ENCODE results near the gene GMPR.
"Not testable (repeated sequence)": the region's sequence is repeated elsewhere in the genome, so short reads cannot be mapped to it uniquely, and the experiment has no call there.

Gene GMPR

DNA sequence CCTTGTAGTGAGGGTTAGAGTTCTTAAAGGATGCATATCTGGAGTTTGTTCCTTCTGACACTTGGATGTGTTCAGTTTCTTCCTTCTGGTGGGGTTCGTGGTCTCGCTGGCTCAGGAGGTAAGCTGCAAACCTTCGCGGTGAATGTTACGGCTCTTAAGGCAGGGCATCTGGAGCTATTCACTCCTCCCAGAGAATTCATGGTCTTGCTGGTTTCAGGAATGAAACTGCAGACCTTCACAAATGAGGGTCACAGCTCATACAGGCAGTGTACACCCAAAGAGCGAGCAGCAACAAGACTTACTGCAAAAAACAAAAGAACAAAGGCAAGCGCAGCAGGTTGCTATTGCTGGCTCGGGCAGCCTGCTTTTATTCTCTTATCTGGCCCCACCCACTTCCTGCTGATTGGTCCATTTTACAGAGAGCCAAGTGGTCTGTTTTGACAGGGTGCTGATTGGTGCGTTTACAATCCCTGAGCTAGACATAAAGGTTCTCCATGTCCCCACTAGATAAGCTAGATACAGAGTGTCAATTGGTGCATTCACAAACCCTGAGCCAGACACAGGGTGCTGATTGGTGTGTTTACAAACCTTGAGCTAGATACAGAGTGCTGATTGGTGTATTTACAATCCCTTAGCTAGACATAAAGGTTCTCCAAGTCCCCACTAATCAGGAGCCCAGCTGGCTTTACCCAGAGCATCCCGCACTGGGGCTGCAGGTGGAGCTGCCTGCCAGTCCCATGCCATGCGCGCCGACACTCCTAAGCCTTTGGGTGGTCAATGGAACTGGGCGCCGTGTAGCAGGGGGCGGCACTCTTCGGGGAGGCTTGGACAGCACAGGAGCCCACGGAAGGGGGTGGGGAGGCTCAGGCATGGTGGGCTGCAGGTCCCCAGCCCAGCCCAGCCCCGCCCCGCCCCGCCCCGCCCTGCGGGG is 12.0 kb upstream of the GMPR start:
- not testable (repeated sequence) for DNase-seq

DNA sequence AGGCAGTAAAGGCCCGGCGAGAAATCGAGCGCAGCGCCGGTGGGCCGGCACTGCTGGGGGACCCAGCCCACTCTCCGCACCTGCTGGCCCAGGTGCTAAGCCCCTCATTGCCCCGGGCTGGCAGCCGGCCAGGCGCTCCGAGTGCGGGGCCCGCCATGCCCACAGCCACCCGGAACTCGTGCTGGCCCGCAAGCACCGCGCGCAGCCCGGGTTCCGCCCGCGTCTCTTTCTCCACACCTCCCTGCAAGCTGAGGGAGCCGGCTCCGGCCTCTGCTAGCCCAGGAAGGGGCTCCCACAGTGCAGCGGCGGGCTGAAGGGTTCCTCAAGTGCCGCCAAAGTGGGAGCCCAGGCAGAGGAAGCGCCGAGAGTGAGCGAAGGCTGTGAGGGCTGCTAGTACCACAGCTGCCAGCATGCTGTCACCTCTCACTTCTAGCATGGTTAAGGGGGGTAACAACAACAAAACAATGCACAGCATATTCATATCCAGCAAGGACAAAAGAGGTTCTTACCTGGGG is 11.3 kb upstream of the GMPR start:
- no peak for DNase-seq

DNA sequence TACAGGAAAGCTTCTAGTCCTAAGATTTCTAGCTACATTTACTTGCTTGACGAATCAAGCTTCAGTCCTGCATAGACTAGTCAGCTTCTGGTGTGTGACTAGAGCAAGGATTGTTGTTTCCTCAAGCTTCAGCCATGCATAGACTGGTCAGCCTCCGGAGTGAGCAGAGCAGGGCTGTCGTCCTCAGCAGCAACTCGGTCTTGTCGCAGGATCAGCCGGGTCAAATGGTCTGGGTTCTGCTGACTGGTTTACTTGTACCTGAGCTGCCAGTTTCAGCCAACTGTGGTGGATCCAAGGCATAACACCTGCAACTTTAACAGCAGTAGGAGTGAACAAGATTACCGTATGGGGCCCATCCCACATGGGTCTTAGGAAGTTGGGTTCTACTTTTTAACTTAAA is 10.8 kb upstream of the GMPR start:
- no peak for DNase-seq

DNA sequence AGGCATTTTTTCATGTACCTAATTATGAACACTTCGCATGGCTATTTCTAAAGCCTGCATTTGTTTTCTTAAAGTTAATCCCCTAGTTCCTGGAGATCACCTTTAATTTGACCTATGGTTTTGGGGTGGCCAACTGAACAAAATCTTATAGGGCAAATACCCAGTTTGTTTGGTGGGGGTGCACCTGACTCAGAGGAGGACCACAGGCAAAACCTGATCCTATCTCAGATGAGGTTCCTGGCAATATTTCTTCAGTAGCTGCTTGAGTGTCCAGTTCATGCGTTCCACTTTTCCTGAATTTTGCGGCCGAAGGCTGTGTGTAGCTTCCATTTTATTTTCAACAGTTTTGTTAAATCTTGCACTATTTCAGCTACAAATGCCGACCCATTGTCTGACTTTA is 10.3 kb upstream of the GMPR start:
- DNase-seq, result no peak

DNA sequence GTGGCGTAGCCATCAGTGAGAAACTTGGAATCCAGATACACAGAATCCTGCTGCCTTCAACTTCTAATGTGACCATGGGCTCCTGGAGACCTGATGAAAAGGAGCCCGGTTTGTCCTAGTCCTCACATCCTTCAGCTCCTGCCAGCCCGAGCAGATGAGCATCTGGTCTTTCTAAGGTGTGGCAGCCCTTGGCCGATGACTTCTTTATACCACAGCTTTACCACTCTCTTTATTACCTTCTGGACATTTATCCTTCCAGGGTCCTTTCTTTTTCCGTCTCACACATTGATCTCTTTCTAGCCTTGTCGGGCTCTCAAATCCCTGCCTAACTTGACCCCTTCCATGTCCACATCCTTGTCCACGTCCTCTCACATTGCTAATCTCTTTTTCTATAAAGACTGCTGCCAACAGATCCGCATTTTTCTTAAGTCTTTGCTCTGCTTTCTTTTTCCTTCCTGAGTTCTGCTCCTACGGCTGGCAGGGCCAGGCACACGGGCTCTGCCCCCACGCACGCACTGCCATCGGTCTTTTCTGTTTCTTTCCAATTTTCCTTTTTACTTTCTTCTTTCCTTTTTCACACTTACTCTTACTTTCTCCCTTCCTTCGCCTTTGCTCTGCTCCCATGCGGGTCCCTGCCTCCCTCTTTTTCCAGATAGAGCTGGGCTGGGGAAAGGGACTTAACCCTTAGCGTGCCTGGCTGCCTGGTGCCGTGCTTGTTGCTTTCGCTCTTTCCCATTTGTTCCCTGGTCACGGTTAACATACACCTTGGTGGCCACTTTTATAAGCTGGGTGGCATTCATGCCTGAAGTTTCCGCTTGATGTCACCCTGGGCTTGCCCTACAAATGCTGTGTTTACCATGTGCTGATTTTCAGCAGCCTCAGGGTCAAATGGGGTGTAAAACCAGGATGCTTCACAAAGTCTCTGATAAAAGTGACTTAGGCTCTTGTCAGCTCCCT is 9.4 kb upstream of the GMPR start:
- no peak for DNase-seq

DNA sequence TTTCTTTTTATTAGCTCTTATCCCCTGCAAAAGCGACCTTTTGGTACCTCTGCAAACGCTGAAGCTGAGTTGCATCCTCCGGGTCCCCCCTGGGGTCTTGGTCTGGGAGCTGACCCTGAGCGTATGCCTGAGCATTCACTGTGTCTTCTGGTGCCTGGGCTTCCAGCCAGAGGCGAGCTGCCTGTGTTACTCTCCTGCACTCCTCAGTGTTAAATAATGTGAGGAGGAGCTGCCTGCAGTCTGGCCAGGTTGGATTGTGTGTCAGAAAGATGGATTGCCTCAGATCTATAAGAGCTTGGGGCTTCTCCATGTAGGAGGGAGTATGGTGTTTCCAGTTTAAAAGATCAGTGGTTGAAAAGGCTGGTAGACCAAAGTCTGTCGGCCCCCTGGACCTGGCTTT is 8.7 kb upstream of the GMPR start:
- DNase-seq, result no peak

DNA sequence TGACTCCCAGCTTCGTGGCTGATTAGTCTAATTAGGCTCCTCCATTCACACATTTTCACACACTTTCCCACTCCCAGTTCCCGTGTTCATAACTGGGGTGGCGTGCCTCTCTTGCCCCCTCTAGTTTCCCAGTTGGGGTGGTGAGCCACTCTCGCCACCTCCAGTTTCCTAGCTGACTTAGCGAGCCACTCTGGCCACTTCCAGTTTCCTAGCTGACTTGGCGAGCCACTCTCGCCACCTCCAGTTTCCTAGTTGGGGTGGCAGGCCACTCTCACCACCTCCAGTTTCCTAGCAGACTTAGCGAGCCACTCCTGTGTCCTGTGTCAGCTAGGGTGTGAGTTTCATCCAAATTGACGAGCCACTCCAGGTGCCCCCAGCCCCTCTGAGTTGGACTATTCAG is 7.4 kb upstream of the GMPR start:
- no peak for DNase-seq

DNA sequence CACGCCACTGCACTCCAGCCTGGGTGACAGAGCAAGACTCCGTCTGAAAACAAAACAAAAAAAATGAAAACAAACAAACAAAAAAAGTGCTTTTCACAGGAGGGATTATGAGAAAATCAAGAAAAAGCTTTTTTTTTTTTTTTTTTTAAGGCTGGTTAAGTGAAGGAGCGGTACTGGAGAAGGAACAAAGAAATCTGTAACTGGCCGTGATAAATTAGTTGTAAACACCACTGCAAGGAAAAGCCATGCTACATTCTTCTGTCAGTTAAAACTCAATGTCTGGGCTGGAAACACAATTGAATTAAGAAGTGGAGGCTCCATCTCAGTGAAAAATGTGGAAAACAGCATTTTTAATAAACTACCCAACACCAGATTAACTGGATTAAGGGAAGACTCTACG is 6.3 kb upstream of the GMPR start:
- no peak for DNase-seq

DNA sequence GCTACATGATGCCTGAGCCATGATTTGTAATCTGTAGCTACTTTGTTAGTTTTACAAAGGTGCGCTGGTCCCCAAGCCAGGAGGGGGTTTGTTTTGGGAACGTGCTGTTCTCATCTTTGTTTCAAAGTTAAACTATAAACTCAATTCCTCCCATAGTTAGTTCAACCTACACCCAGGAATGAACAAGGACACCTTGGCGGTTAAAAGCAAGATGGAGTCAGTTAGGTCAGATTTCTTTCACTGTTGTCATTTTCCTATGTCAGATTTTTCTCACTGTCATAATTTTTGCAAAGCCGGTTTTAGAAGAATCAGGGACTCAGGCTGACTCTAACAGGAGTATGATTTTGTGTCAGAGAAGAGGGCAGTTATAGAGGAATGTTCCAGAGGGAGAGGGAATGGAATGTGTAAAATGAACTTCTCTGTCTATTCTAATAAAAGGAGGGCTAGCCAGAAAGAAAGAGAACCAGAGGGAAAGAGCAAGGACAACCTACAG is 2.3 kb upstream of the GMPR start:
- DNase-seq, result no peak

DNA sequence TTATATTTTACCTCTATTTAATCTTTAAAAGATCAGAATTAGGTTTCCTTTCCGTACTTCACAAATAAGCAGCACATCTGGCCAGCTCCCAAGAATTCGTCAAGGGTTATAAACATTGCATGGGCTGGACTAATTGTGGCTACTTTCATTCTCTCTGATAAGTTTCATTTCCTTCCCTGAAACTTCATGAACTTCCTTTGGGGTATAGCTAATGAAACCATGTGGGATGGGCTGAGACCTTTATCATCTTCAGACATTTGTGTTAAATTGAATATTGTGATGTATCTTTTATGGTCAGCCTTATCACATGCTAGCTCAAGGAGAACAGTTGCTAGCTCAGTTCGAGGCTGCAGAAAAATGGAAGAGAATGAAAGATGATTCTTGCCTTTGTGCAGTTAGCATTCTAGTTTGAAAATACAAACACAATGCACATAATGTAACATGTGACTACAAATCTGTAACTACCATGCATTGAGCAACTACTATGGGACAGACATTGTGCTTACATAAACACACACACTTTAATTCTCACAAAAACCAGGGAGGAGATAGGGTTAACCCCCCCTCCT is 1.7 kb upstream of the GMPR start:
- DNase-seq, result no peak

DNA sequence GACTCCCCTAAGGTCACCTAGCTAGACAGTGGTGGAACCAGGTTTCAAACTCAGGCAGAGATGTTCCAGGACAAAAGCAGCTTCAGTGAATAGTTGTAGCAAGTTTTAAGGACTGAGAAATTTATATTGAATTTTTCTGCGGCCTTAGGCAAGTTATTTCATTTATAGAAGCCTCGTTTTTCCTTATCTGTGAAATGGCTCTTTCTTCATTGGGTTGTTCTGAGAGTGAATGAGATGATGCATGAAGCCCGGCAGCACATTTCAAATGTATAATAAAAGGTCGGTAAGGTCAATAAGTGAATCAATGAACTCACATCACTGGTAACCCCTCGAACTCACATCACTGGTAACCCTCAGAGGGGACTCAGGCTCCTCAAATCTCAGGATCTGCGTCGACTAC is 1.1 kb upstream of the GMPR start:
- DNase-seq, result no peak

DNA sequence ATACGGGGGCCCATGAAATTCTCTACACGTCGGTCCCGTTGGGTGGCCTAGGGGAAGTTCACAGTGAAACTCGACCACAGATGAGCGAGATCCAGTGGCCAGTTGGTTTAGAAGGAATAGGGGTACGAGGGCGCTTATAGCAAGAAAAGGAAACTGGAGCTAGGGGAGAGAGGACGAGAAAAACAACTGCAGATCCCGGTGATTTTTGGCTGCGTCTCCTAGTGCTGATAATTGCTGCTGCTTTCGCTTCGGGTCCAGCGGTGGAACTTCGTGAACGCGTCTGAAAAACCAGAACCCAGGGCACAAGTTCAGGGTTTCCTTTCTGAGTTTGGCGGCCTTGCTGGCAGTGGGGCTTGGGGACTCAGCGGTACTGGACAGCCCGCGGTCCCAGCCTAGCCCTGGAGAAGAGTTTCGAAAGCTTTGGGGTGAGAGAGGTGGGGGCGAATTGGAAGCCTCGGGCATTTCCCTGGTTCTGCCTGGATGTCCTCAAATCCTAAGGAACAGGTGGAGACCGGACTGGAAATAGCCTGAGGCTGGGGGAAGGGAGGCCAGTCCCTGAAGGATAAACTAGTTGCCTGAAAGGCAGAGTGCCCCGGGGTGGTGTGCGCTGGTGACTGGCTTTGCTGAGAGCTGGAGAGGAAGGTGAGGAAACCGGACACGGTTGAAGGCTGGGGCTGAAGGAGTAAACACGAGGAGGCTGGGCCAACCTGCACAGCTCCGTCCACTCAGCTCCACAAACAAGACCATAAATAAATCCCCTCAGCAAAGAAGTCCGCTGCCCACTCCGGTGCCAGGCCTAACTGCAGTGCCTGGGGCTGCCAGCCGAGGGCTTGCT is 793 bp downstream of the GMPR start:
- DNase-seq, result peak in 1 of 6 experiments; percentile 40

DNA sequence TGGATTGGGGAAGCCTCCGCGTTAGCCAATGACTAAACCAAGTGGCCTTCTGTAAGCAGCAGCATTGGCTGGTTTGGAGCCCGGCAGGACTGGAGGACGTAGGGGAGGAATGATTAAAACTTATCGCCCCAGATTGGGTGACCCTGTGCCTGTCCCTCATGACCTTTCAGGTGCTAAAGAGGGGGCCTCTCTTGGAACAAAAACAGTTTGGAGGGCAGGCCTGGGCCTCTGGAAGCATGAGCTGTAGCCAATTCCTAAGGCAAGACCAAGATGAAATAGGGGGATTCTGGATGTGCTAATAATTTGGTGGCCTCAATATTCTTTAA is 1.4 kb downstream of the GMPR start:
- no peak for DNase-seq

DNA sequence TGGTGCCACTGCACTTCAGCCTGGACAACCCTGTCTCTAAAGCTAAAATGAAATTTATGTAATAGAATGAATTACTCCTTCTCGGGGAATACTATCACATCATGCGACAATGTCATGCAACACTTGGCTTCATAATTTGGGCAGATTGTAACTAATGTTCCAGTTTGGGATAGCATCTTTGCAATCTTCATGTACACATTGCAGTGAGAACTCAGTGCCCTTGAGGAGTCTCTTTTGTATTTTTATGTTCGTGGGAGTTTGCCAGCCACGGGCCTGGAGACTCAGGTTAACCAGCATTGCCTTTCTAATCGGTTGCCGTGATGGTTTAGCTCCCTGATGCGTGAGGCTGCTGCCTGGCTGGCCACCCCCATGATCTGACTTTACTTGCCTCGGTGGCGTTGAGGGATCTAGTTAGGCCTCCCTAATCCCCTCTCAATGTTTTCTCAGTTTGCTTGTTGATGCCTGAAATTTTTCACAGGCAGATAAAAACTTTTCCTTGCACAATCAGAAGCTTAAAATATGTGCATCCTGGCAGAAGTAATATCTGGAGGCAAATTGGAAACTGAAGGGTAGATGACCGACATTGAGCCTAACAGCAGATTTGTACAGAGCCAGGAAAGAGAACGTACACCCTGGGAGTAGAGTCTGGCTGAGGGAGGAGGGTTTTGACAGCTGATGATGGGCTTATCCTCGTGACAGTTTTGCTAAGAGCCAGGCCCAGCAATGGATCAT is 2.4 kb downstream of the GMPR start:
- no peak for DNase-seq

DNA sequence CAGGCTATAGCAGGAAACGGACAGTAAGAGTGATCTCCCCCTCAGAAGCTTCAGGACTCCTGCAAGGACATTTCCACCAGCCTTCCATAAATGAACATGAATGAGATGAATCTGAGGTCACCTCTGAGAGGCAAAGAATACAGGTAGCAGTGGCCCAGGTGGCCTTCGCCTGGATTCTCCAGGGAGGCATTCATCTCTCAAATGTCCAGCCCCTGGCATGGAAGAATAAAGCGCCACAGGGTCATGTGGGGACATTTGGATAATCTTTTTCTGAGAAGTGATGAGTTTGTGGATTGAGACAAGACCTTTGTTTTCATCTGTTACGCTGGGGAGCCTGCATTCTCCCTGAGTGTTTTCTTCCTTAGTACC is 2.9 kb downstream of the GMPR start:
- no peak for DNase-seq

DNA sequence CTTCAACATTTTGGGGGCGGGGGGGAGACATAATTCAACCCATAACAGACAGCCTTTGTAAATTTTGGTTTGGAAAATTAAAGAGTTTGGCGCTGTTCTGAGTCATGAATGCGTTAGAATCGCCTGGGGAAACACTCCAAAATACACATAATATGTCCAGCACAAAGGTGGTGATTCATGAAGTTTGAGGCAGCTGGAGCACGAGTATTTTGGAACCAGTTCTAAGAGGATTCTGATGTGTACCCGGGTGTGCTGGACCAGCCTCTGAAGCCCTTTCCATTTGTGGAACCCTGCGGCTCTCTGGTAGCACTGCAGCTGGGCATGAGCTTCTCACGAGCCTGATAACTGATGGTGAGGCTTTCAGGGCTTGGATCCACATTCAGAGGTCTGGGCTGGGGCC is 4.7 kb downstream of the GMPR start:
- no peak for DNase-seq

DNA sequence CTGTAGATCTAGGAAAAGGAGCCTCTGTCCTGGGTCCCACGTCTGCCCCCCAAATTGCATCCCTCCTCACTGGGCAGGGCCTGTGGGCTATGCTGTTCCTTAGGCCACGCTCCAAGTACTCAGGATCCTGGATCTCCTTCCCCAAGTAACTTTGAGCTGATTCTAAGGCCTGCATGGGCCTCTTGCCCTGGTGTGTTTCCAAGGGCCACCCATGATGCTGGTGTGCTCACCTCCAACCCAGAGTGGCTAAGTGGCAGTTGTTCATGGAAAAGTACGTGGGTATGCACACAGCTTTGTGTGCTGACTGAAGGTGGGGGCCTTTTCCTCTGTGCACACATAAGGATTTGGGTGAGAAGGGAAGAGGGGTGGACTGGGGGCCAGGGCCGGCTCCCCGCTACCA is 5.3 kb downstream of the GMPR start:
- DNase-seq, result no peak

DNA sequence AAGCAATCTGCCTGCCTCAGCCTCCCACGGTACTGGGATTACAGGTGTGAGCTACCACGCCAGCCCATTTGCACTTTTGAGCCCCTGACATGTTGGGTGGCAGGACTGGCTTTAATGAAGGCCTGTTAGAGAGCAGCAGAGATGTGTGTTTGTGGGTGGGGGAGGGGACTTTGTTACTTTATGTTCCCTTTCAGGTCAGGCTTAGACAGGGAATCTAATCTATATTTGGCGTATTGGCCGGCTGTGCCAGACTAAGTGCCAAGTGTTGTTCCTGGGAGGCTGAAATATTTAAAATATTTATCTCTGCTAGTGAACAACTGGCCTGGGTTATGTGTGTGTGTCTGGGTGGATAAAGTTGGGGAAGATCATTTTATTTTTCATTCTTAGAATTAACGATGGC is 6.1 kb downstream of the GMPR start:
- no peak for DNase-seq

DNA sequence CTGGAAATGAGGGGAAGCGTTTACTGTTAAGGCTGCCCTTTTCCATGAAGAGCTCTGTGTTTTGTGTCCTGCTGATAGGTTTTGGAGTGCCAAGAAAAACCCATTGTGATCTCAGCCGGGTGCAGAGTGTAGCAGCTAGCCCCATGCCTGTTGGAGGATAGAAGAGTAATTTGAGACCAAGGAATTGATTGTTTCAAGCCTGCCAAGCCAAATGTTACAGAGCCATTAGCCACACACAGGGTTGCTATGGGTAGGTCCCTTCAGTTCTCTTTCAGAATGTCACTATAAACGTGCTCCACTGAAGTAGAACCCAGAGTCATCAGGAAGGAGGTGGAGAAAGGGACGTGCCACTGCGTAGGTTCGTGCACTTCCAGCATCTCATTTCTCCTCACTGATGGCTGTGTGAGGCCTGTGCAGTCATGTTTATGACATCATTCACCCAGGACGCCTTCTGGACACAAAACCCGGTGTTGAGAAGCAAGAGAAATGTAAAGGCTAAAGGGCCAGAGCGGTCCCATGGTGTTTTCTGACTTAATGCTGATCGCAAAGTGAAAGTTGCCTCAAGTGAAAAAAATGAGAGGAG is 6.6 kb downstream of the GMPR start:
- no peak for DNase-seq

DNA sequence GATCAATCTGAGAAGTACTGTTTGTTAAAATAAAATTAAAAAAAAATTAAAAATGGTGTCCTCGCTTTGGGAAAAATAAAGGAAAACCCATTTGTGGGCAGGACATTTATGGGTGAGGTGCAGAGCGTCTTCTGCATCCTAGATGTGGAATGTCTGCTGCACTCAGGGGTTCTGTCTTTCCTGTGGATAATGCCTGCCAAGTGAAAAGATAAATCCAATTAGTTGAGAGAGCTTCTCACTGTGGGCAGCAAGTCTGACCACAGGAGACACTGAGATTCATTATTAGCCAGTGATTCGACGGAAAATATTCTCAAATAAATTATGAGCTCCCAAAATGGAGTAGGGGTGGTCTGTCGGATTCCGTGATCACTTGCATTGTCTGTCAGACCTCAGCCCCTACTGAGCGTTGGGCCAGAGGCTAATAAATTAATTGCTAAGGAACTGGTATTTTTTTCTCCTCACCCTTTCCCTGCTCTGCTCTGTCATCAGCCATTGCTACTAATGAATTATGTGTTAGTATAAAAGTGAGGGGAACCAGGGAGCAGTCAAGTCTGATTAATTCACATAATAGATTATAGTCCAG is 10.0 kb downstream of the GMPR start:
- no peak for DNase-seq

DNA sequence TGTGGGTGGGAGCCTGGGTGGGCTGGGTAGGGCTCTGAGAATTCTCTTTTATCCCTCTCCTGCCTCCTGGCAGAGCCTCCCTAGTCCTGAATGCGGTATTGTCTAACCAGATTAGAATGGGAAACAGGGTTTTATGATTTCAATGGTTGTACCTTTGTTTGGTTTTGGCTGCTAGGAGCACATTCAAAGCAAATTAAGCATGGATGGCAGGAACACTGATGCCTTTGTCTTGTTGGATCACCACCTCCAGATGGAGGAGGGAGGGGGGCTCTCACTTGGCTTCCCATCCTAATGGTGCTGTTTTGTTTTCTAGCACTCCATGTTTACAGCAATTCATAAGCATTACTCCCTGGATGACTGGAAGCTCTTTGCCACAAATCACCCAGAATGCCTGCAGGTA is 11.6 kb downstream of the GMPR start:
- no peak for DNase-seq

Data from stimulated activated naive CD4-positive, alpha-beta T cell (primary cell).